GM23248 (cell line): ENCODE results near the gene ZNF385B. TPM values are rescaled to one million over a fixed set of nuclear protein-coding genes. Genes with fewer than 3 reads are reported as not detected.
A peak's percentile ranks its signal among the peaks of the same experiment; 100 is the strongest.

Experiments
- DNase-seq: peaks from one replicate; pipeline ENCODE4 v3.0.0-alpha.2; 2015
- H2AFZ ChIP-seq: fragments of 200-600 bp; sonication (generic); 2 replicates; pipeline ENCODE4 v1.6.1; 2016; ENCODE audit warnings: antibody characterized with exemption
- H3F3A ChIP-seq: fragments of 200-600 bp; sonication (generic); 2 replicates; pipeline ENCODE4 v1.6.1; 2016; ENCODE audit warnings: mild to moderate bottlenecking, antibody characterized with exemption, mixed run types; ENCODE audit not compliant: insufficient read depth
- H3K27ac ChIP-seq: fragments of 200-600 bp; sonication (generic); 2 replicates; pipeline ENCODE4 v1.5.1; 2016; ENCODE audit warnings: mild to moderate bottlenecking
- H3K27me3 ChIP-seq: fragments of 200-600 bp; sonication (generic); replicated peaks from 2 replicates; pipeline ENCODE4 v1.6.1; 2016; ENCODE audit warnings: mild to moderate bottlenecking; ENCODE audit not compliant: insufficient read depth
- H3K36me3 ChIP-seq: fragments of 200-600 bp; sonication (generic); 2 replicates; pipeline ENCODE4 v1.6.1; 2016; ENCODE audit warnings: low read depth, mild to moderate bottlenecking
- H3K4me1 ChIP-seq: fragments of 200-600 bp; sonication (generic); 2 replicates; pipeline ENCODE4 v1.6.1; 2016; ENCODE audit warnings: mild to moderate bottlenecking; ENCODE audit not compliant: insufficient read depth
- H3K4me2 ChIP-seq: fragments of 200-600 bp; sonication (generic); one replicate; pipeline ENCODE4 v1.6.1; 2016; ENCODE audit warnings: mild to moderate bottlenecking; ENCODE audit not compliant: unreplicated experiment
- H3K4me3 ChIP-seq: fragments of 200-600 bp; sonication (generic); 2 replicates; pipeline ENCODE4 v1.5.1; 2016; ENCODE audit warnings: mild to moderate bottlenecking
- H3K79me2 ChIP-seq: fragments of 200-600 bp; sonication (generic); 2 replicates; pipeline ENCODE4 v1.6.1; 2016; ENCODE audit warnings: mild to moderate bottlenecking; ENCODE audit not compliant: insufficient read depth
- H3K9ac ChIP-seq: fragments of 200-600 bp; sonication (generic); 2 replicates; pipeline ENCODE4 v1.6.1; 2016; ENCODE audit warnings: mild to moderate bottlenecking
- H3K9me2 ChIP-seq: fragments of 200-600 bp; sonication (generic); 2 replicates; pipeline ENCODE4 v1.6.1; 2016; ENCODE audit warnings: mixed run types, mild to moderate bottlenecking, moderate library complexity; ENCODE audit not compliant: insufficient read depth
- H3K9me3 ChIP-seq: fragments of 200-600 bp; sonication (generic); one replicate; pipeline ENCODE4 v1.6.1; 2017; ENCODE audit warnings: low read depth
- H4K20me1 ChIP-seq: fragments of 200-600 bp; sonication (generic); 2 replicates; pipeline ENCODE4 v1.6.0; 2016; ENCODE audit not compliant: insufficient read depth
- EZH2 ChIP-seq: fragments of 200-600 bp; sonication (generic); IDR thresholded peaks from 2 replicates; pipeline ENCODE4 v1.6.1; 2018; ENCODE audit warnings: antibody characterized with exemption, mild to moderate bottlenecking; ENCODE audit not compliant: insufficient read depth, poor library complexity, severe bottlenecking
- EZH2phosphoT487 ChIP-seq: fragments of 200-600 bp; sonication (generic); IDR thresholded peaks from 2 replicates; pipeline ENCODE4 v1.6.1; 2018; ENCODE audit warnings: antibody characterized with exemption, moderate library complexity, mild to moderate bottlenecking, low read depth; ENCODE audit not compliant: insufficient read depth
- WGBS, 2 experiments: methylation state at CpG; one replicate each; pipeline ENCODE4 v1.1.6; 2015 to 2017; ENCODE audit warnings: low lambda C conversion rate in 2 of 2, low coverage in 1 of 2; ENCODE audit errors: missing lambda C conversion rate in 2 of 2; 5-methylcytosine and 5-hydroxymethylcytosine counted together
- in situ Hi-C: fragments of 300-500 bp; cut with MboI; formaldehyde crosslinking; loops from 2 replicates; pipeline ENCODE4 v1.15.0; 2020
- polyA plus RNA-seq: library from polyadenylated mRNA; unstranded; fragments of >200 nt; fragmentation: Nextera tagmentation; extraction: Ambion mirVana; gene quantifications from 2 replicates; pipeline ENCODE4 v1.2.1, GENCODE V29; 2016
- total RNA-seq: library from RNA; depleted of rRNA; stranded (reverse); fragments of >200 nt; shearing (Covaris generic); gene quantifications from 2 replicates; pipeline ENCODE4 v1.2.3, GENCODE V29; 2014

The ZNF385B gene
- total and polyA plus RNA-seq, 2 experiments from 2014 or later = 0.30 TPM; not detected in 1

- Histone ChIP-seq H3K4me2 (peak overlapping the region; percentile 7), H3K4me1 (peaks cover 17% of the 10 kb centered on the region), H3K9me3 (no peaks in the 10 kb centered on the region), H3K27ac (no peak overlapping the region), H3K9ac (no peak overlapping the region), H3K9me2 (no peaks in the 10 kb centered on the region), H4K20me1 (no peaks in the 10 kb centered on the region), H3F3A (peaks cover 15% of the 10 kb centered on the region), H3K4me3 (no peak overlapping the region), H2AFZ (no peak overlapping the region), H3K36me3 (no peaks in the 10 kb centered on the region), H3K27me3 (no peaks in the 10 kb centered on the region), H3K79me2 (no peaks in the 10 kb centered on the region)
- TF ChIP-seq EZH2 (no peak), EZH2phosphoT487 (no peak)
- 95 to 96% methylated on average over 1 of the region's 1 CpG for WGBS, 2 experiments
- DNase-seq = no peak
- in situ Hi-C loops = no loop called here
These were observed 169.4 kb downstream of the ZNF385B start for GRCh38 chr2:179692043-179692442.

DNA sequence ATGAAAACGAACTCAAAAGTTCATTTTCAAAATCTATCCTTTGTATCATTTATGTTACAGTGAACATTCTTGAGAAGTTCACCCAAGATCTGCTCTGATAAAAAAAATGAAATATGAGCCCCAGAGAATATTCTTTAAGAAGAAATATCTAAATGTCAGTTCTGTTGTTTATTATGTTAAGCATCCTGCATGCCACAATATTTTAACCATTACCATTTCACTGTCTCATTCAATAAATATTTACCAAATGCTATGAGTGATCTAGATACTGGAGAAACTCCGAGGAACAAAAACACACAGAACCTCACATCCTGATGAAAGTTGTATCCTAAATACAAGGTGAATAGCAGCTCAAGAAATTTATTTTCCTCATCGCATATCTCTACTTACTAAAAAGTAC, 170.2 kb downstream of the ZNF385B start:
- Histone ChIP-seq H3K4me1 (peaks cover 25% of the 10 kb centered on the region), H3K79me2 (no peaks in the 10 kb centered on the region), H3K36me3 (no peaks in the 10 kb centered on the region), H3K4me2 (no peak overlapping the region), H3K9me3 (no peaks in the 10 kb centered on the region), H3F3A (peaks cover 19% of the 10 kb centered on the region), H3K27ac (no peak overlapping the region), H3K9me2 (no peaks in the 10 kb centered on the region), H3K4me3 (no peak overlapping the region), H3K27me3 (no peaks in the 10 kb centered on the region), H3K9ac (no peak overlapping the region), H2AFZ (no peak overlapping the region), H4K20me1 (no peaks in the 10 kb centered on the region)
- 52 to 54% methylated on average over 3 of the region's 3 CpGs for WGBS, 2 experiments
- TF ChIP-seq EZH2 (no peak), EZH2phosphoT487 (no peak)
- peak; percentile 8 for DNase-seq
- in situ Hi-C loops = no loop called here

- H3F3A ChIP-seq = peaks cover 19% of the 10 kb centered on the region
- H3K4me3 ChIP-seq = no peak overlapping the region
- H3K9ac ChIP-seq = no peak overlapping the region
- TF ChIP-seq EZH2 = no peak
- TF ChIP-seq EZH2phosphoT487 = no peak
- no peaks in the 10 kb centered on the region for H3K36me3 ChIP-seq
- DNase-seq = peak; percentile 69
- peaks cover 25% of the 10 kb centered on the region for H3K4me1 ChIP-seq
- H3K27me3 ChIP-seq = no peaks in the 10 kb centered on the region
- H3K4me2 ChIP-seq = no peak overlapping the region
- H3K9me3 ChIP-seq = no peaks in the 10 kb centered on the region
- H3K27ac ChIP-seq = no peak overlapping the region
- in situ Hi-C loops = no loop called here
- H4K20me1 ChIP-seq = no peaks in the 10 kb centered on the region
- WGBS, 2 experiments = 1 to 5% methylated on average over 2 of the region's 2 CpGs
- no peaks in the 10 kb centered on the region for H3K9me2 ChIP-seq
- H3K79me2 ChIP-seq = no peaks in the 10 kb centered on the region
- H2AFZ ChIP-seq = no peak overlapping the region
These were observed 174.6 kb downstream of the ZNF385B start for GRCh38 chr2:179686718-179687342.

DNA sequence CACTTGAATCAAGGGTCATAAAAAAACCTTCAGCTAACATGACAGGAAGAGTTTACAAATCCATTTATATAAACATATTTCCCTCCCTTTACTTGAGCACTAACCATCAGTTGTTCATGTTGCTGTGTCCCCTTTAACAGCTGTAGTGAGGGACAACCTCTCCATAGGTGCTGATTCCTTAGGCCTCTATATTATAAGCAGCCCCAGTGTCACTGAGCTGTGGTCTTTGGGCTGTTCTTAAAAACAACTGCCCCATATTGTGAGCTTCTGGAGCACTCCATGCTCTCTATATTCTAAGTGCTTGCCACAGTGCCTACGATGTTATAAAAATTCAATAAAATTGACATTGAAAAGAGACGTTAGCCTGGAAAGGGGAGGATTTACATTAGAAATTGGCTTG, 175.3 kb downstream of the ZNF385B start:
- H3K27me3 ChIP-seq = no peaks in the 10 kb centered on the region
- H3K4me3 ChIP-seq = no peak overlapping the region
- 96% methylated on average over 2 of the region's 2 CpGs for WGBS, 2 experiments
- no peaks in the 10 kb centered on the region for H4K20me1 ChIP-seq
- peaks cover 19% of the 10 kb centered on the region for H3K4me1 ChIP-seq
- no peaks in the 10 kb centered on the region for H3K79me2 ChIP-seq
- no peaks in the 10 kb centered on the region for H3K9me3 ChIP-seq
- no peak for DNase-seq
- TF ChIP-seq EZH2phosphoT487 (no peak), EZH2 (no peak)
- in situ Hi-C loops = no loop called here
- H3K27ac ChIP-seq = no peak overlapping the region
- no peak overlapping the region for H2AFZ ChIP-seq
- H3K9ac ChIP-seq = no peak overlapping the region
- H3K36me3 ChIP-seq = no peaks in the 10 kb centered on the region
- no peaks in the 10 kb centered on the region for H3K9me2 ChIP-seq
- H3F3A ChIP-seq = peaks cover 14% of the 10 kb centered on the region
- H3K4me2 ChIP-seq = no peak overlapping the region

GRCh38 chr2:179685146-179685545, 176.3 kb downstream of the ZNF385B start:
- Histone ChIP-seq H3K79me2 (no peaks in the 10 kb centered on the region), H3K27ac (no peak overlapping the region), H3K4me2 (no peak overlapping the region), H3K4me1 (peaks cover 15% of the 10 kb centered on the region), H3K27me3 (no peaks in the 10 kb centered on the region), H4K20me1 (no peaks in the 10 kb centered on the region), H3K36me3 (no peaks in the 10 kb centered on the region), H3F3A (peaks cover 14% of the 10 kb centered on the region), H3K9me3 (no peaks in the 10 kb centered on the region), H3K4me3 (no peak overlapping the region), H3K9ac (no peak overlapping the region), H3K9me2 (no peaks in the 10 kb centered on the region), H2AFZ (no peak overlapping the region)
- in situ Hi-C loops = no loop called here
- TF ChIP-seq EZH2 = no peak
- no peak for TF ChIP-seq EZH2phosphoT487
- WGBS, 2 experiments = 48 to 54% methylated on average over 1 of the region's 1 CpG
- DNase-seq = no peak
